MG63 (cell line): ENCODE measurements around the gene RASAL1. TPM values are rescaled to one million over a fixed set of nuclear protein-coding genes. Genes with fewer than 3 reads are reported as not detected.
A peak's percentile ranks its signal among the peaks of the same experiment; 100 is the strongest.
"Not testable (repeated sequence)": the region's sequence is repeated elsewhere in the genome, so short reads cannot be mapped to it uniquely, and the experiment has no call there.

Experiments
- DNase-seq: peaks from one replicate; pipeline ENCODE4 v3.0.0-alpha.2; 2020
- H3K27me3 ChIP-seq: fragments of 250-450 bp; sonication (Bioruptor Pico); 2 replicates; pipeline ENCODE4 v1.5.1; 2020; ENCODE audit warnings: mild to moderate bottlenecking, moderate library complexity
- H3K36me3 ChIP-seq: fragments of 250-450 bp; sonication (Bioruptor Pico); 2 replicates; pipeline ENCODE4 v1.5.1; 2020; ENCODE audit warnings: mild to moderate bottlenecking, moderate library complexity
- H3K4me3 ChIP-seq: fragments of 250-450 bp; sonication (Bioruptor Pico); 2 replicates; pipeline ENCODE4 v1.5.1; 2020; ENCODE audit warnings: mild to moderate bottlenecking, moderate library complexity
- H3K9me3 ChIP-seq: fragments of 250-450 bp; sonication (Bioruptor Pico); 2 replicates; pipeline ENCODE4 v1.5.1; 2020; ENCODE audit warnings: mild to moderate bottlenecking, moderate library complexity
- total RNA-seq: library from RNA; depleted of rRNA; stranded (reverse); fragments of >200 nt; shearing (Covaris generic); gene quantifications from 2 replicates; pipeline ENCODE4 v1.2.3, GENCODE V29; 2014; ENCODE audit warnings: low replicate concordance

Gene RASAL1
- total RNA-seq, 1 experiment from 2014 or later: not detected

DNA sequence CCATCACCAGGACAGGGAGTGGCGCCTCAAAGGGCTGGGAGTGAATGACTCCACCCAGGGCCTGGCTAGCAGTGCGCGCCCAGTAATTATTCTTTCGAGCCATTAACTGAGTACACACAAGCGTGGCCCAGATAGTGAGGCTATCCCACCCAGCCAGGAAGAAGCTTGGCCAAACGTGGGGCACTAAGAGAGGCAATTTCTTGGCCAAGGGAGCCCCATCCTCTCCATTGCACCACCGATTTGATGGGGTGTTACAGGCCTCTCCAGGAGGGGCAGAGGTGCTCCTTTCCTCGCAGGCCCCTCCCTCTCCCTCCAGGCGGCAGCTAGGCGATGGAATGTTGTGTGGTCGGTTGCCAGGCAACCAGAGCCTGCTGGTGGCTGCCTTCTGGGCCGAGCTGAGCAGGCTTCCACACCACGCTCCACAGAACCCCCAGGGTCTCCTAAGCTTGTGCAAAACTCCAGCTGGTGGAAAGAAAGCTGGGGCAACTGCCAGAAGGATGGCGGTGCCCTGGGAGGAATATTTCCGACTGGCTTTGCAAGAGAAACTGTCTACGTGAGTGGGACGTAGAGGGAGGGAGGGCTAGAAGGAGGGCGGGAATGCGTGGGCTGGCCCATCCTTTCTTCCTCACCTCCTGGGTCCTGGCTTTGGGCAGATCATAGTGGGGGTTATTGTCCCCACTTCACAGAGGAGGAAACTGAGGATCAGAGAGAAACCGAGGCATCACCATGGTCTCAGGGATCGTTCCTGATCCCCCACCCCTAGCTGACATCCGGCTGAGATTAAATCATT, 14.0 kb upstream of the RASAL1 start, which contains the start of gene CFAP73:
TSS of gene CFAP73 (plus strand) at position 364 of the 790 bp plus-strand sequence. CDS start at position 498, 134 bp downstream.
- no peak within 1 kb of the TSS for H3K4me3 ChIP-seq
- H3K27me3 ChIP-seq: peaks cover 15% of the 10 kb centered on the region
- DNase-seq: peak; percentile 49
- no peaks in the 10 kb centered on the region for H3K36me3 ChIP-seq
- no peaks in the 10 kb centered on the region for H3K9me3 ChIP-seq

DNA sequence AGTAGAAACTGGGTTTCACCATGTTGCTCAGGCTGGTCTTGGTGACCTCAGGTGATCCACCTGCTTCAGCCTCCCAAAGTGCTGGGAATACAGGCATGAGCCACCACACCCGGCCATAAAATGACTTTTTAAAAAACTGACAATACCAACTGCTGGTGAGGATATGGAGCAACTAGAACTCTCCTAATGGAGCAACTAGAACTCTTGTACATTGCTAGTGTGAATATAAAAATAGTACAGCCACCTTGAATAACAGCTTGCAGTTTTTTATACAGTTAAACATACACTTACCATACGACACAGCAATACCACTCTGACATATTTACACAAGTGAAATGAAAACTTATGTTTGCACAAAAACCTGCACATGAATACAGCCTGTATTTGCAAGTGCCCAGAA, 11.4 kb upstream of the RASAL1 start:
- Histone ChIP-seq H3K36me3 (no peaks in the 10 kb centered on the region), H3K4me3 (no peak overlapping the region), H3K9me3 (no peaks in the 10 kb centered on the region), H3K27me3 (no peaks in the 10 kb centered on the region)
- no peak for DNase-seq

DNA sequence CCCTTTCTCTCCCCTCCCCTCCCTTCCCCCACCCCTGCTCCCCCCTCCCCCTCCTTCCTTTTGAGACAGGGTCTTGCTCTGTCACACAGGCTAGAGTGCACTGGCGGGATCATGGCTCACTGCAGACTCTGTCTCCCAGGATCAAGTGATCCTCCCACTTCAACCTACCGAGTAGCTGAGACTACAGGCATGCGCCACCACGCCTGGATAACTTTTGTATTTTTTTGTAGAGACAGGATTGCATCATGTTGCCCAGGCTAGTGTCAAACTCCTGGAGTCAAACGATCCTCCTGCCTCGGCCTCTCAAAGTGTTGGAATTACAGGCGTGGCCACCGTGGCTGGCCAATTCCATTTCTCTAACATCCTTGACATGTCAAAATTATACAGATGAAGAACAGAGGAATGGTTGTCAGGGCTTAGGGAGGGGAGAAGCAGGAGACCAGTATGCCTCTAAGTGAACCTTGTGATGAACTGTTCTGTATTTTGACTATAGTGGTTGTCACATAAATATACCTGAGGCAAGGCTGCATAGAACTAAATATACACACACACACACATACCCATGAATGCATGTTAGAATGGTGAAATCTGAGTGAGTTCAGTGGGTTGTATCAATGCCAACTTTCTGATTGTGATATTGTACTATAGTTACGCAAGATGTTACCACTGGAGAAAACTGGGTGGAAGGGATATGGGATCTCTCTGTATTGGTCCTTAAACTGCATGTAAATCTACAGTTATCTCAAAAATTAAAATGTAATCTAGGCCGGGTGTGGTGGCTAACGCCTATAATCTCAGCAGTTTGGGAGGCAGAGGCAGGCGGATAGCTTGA, 10.4 kb upstream of the RASAL1 start:
- no peaks in the 10 kb centered on the region for H3K9me3 ChIP-seq
- no peak for DNase-seq
- H3K4me3 ChIP-seq: no peak overlapping the region
- no peaks in the 10 kb centered on the region for H3K27me3 ChIP-seq
- no peaks in the 10 kb centered on the region for H3K36me3 ChIP-seq

DNA sequence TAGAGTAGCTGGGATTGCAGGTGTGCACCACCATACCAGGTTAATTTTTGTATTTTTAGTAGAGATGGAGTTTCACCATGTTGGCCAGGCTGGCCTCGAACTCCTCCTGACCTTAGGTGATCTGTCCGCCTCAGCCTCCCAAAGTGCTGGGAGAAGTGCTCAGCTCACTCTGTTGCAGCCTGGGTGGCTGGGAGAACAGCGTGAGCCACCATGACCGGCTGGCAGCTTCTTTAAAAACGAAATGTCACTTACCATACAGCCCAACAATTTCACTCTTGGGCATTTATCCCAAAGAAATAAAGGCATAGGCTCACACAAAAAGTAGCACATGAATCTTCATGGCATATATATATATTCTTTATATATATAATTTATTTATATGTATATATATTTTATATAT, 9.2 kb upstream of the RASAL1 start:
- Histone ChIP-seq H3K36me3 (no peaks in the 10 kb centered on the region), H3K27me3 (no peaks in the 10 kb centered on the region), H3K4me3 (no peak overlapping the region), H3K9me3 (no peaks in the 10 kb centered on the region)
- DNase-seq: no peak

DNA sequence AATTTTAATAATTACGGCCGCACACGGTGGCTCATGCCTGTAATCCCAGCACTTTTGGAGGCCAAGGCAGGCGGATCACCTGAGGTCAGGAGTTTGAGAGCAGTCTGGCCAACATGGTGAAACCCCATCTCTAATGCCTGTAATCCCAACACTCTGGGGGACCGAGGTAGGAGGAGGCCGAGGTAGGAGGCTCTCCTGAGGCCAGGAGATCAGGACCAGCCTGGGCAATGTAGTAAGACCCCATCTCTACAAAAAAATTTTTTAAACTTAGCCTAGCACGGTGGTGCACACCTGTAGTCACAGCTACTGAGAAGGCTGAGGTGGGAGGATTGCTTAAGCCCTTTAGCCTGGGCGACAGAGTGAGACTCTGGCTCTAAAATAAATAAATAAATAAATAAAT, 8.4 kb upstream of the RASAL1 start:
- no peaks in the 10 kb centered on the region for H3K36me3 ChIP-seq
- H3K27me3 ChIP-seq: no peaks in the 10 kb centered on the region
- H3K9me3 ChIP-seq: no peaks in the 10 kb centered on the region
- H3K4me3 ChIP-seq: no peak overlapping the region
- DNase-seq: no peak

DNA sequence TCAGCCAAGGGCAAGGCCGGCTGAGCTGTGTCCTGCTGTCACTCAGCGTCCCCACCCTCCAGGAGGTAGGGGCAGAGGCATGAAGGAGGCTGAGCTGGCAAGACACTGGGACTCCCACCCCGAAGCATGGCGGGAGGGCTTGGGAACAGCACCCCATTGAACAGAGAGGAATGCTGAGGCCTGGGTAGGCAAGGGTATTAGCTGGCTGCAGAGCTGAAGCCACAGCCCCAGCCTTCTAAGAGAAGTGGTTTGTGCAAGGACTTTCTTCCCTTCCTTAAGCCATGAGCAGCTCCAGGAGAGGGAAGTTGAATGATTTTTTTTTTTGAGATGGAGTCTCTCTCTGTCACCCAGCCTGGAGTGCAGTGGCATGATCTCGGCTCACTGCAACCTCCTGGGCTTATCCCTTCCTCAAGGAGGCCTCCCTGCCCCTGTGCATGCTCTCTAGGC, 7.3 kb upstream of the RASAL1 start:
- no peak overlapping the region for H3K4me3 ChIP-seq
- H3K27me3 ChIP-seq: no peaks in the 10 kb centered on the region
- no peaks in the 10 kb centered on the region for H3K9me3 ChIP-seq
- no peak for DNase-seq
- H3K36me3 ChIP-seq: no peaks in the 10 kb centered on the region

DNA sequence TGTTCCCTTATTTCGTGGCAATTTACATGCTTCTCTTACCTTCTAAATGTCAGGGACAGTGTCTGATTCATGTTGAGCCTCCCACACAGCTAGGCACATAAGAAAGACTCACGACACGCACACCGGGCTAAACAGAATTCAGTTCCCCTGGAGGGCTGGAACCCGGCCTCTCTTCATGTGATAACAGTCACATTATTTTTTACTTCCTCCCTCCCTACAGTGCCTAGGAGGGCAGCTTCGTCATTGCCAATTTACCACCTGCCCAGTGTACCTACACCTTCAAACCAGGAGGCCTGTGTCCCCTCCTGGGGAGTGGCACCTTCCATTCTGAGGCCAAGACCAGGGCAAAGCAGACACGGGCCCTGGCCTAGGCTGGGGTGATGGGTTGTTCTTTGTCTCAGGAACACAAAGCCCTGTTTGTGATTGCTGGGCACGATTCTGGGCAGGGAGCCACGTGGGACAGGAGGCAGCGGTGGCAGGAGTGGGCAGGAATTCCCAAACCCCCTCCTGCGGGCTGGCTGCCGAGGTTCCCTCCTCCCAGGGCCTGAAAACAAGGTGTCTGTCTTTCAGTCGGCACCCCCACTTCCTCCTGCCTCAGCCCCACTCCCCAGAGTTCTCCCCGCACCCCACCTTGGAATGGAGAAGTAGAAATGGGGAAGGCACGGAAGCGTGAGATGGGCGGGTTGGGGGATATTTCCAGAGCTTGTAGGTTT, 6.8 kb upstream of the RASAL1 start:
- no peaks in the 10 kb centered on the region for H3K27me3 ChIP-seq
- no peaks in the 10 kb centered on the region for H3K9me3 ChIP-seq
- H3K4me3 ChIP-seq: no peak overlapping the region
- no peaks in the 10 kb centered on the region for H3K36me3 ChIP-seq
- DNase-seq: no peak

DNA sequence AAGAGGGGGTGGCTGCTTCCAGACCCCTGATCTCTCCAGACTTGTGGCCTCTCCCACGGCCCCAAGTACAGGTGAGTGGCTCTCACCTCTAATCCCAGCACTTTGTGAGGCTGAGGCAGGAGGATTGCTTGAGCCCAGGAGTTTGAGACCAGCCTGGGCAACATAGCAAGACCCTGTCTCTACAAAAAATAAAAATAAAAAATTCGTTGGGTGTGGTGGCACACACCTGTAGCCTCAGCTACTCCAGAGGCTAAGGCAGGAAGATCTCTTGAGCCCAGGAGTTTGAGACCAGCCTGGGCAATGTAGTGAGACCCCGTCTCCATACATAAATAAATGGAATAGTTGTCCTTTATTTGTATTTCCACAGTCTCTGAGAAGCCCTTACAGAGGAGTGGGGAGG, 6.2 kb upstream of the RASAL1 start:
- H3K4me3 ChIP-seq, DNase-seq, H3K36me3 ChIP-seq, H3K27me3 ChIP-seq, H3K9me3 ChIP-seq: not testable (repeated sequence)

DNA sequence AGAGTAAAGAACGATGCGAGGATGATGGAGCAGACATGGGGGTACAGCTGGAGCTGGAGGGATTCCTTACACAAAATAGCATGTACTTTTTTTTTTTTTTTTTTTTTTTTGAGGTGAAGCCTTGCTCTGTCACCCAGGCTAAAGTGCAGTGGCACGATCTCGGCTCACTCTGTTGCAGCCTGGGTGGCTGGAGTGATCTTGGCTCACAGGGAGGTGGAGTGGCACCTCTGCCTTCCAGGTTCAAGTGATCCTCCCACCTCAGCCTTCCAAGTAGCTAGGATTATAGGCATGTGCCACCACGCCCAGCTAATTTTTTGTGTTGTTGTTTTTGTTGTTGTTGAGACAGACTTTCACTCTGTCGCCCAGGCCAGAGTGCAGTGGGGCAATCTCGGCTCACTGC, 5.1 kb upstream of the RASAL1 start:
- DNase-seq: no peak
- Histone ChIP-seq H3K27me3 (no peaks in the 10 kb centered on the region), H3K4me3 (no peak overlapping the region), H3K9me3 (no peaks in the 10 kb centered on the region), H3K36me3 (no peaks in the 10 kb centered on the region)

DNA sequence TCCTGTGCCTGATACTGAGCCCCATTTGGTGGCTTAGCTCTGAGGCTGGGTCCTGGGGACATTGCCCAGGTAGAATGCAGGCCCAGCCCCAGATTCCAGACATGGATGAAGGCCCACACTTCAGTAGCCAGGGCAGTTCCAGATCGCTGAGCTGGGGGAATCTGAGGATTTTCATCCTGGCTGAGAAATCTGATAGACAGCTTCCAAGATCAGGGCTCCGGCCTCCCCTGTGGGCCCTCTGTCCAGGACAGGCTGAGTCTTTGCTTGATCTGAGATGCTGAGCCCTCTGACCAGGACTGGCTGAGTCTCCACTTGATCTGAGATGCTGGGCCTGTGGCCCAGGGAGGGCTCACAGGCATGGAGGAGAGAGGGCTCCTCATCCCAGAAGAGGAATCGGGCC, 3.3 kb upstream of the RASAL1 start:
- DNase-seq: no peak
- Histone ChIP-seq H3K4me3 (no peak overlapping the region), H3K9me3 (no peaks in the 10 kb centered on the region), H3K27me3 (no peaks in the 10 kb centered on the region), H3K36me3 (no peaks in the 10 kb centered on the region)

DNA sequence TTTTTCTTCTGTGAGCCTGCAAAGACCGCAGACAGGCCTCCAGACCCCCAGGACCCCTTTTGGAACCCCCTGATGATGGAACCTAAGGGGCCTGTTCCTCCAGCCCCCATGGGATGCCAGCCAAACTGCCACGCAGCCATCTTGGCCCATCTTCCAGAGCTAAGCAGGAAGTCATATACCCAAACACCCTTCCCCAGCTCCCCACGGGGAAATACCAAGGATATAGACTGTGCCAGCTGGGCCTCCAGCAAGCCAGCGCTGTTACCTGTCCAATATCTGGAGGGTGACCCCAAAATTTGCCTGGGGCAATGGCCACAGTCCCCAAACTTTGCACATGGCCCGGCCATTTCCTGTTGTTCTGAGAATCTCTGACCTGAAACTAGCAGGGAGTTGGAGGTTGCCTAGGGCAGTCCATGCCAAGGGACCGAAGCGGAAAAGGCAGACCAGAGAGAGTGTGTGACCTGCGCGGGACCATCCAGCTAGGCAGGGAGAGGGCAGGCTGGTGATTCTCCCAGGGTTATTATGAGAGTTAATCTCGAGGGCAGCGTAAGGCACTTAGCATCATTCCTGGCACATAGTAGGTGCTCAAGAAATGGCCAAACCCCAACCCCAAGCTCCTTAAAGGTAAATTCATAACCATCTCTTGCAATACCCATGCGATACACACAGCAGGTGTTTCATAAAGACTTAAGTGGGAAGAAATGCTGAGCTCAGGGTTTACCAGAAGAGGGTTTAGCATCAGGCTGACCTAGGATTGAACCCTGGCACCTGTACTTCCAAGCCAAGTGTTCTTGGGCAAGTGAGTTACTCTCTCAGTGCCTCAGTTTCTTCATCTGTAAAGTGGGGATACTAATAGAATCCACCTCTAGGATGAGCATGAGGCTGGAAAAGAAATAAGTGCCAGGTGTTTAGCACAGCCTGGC, 2.6 kb upstream of the RASAL1 start:
- H3K36me3 ChIP-seq: no peaks in the 10 kb centered on the region
- no peaks in the 10 kb centered on the region for H3K9me3 ChIP-seq
- DNase-seq: no peak
- H3K27me3 ChIP-seq: no peaks in the 10 kb centered on the region
- no peak overlapping the region for H3K4me3 ChIP-seq

DNA sequence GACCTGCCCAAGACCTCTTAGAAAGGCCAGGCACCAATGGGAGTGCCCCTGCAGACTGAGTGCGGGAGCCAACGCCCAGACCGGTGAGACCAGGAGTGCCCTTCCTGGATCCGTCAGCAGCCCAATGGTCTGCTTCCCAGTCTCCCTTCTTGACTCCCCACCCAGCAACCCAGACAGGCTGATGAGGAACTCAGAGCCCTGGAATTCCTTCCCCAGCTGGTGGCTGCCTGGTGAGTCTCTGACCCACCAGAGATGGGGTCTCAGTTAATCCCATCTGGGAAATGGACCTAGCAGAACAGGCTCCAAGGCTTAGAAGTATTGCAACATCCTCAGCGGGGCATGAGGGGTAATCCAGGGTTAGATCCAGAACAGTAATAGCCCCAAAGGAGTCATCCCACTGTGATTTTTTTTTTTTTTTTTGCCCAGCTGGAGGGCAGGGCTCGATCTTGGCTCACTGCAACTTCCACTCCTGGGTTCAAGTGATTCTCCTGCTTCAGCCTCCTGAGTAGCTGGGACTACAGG, 1.5 kb upstream of the RASAL1 start:
- H3K27me3 ChIP-seq: no peaks in the 10 kb centered on the region
- no peaks in the 10 kb centered on the region for H3K36me3 ChIP-seq
- no peaks in the 10 kb centered on the region for H3K9me3 ChIP-seq
- H3K4me3 ChIP-seq: no peak overlapping the region
- no peak for DNase-seq

DNA sequence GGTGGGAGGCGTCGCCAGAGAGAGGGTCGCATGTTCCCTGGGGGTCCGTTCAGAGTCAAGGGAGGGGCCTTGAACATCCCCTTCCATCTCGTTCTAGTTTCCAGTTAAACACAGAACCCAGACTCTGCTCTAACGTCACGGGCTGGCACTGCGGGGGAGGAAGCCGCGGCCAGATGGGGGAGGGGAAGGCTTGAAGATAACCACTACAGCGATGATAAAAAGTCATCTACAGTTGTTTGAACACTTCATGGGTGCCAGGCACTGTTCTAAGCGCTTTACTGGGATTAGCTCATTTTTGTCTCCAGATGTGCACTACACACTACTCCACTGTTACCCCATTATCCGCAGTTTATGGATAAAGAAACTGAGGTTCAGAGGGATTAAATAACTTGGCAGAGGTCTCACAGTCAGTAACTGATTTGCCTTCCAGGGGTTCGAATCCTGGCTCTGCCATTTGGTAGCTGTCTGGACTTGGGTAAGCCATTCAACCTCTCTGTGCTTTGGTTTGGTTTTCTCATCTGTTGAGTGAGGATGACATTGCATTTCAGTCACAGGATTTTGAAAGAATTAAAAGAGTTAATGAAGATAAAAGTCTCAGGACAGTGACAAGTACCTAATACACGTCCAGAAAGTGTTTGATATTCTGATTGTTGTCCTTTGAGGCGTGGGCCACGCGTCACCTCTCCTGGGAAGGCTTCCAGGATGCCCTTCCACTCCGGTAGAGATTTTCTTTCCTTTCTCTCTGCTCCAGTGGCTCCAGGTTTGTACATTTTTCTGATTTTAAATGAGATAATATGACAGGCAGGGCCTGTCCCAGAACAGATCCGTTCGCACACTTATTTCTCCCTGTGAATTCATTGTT, 798 bp upstream of the RASAL1 start:
- Histone ChIP-seq H3K36me3 (no peaks in the 10 kb centered on the region), H3K9me3 (no peaks in the 10 kb centered on the region), H3K4me3 (no peak overlapping the region), H3K27me3 (no peaks in the 10 kb centered on the region)
- DNase-seq: no peak

DNA sequence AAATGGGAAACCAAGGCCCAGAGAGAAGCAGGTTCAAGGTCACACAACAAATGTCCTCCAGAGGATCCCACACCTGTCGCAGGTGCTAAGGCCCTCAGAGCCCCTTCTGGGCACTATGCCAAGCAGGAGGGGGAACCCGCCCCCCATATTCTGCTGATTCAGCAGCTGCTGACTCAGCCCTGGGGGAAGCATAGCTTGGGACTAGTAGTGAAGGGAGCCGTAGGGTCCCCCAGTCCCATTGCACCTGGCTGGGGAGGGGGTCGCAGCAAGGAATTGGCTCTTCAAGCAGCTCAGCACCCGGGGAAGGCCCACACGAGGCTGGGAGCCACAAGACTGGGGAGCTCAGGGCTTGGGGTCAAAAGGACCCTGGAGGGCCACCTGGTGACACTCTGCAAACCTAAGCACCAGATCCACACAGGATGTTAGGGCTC, 1.0 kb downstream of the RASAL1 start:
- Histone ChIP-seq H3K9me3 (no peaks in the 10 kb centered on the region), H3K36me3 (no peaks in the 10 kb centered on the region), H3K27me3 (no peaks in the 10 kb centered on the region), H3K4me3 (no peak overlapping the region)
- DNase-seq: no peak

DNA sequence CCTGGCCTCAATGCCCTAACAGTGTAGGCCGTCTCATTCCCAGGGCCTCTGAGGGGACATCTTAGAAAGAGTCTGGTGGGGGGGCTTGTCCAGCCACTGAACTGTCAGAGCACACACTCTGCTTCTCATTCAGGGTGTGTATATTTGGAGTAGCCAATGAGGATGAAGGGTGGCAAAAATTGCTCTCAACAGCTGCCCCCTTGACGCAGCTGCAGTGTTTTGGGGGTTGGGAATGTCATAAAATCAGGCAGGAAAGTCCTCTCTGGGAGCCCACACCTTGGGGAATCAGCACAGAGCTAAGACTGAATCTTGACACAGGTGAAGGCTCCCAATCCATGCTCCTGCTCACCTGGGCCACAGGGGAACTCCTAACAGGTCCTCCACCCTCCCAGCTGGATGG, 1.5 kb downstream of the RASAL1 start:
- Histone ChIP-seq H3K27me3 (no peaks in the 10 kb centered on the region), H3K9me3 (no peaks in the 10 kb centered on the region), H3K4me3 (no peak overlapping the region), H3K36me3 (no peaks in the 10 kb centered on the region)
- no peak for DNase-seq
